ENCODE data around the gene DDX1. TPM values are rescaled to one million over a fixed set of nuclear protein-coding genes. Genes with fewer than 3 reads are reported as not detected.

Gene DDX1
- total RNA-seq, 1 donor from 2014 or later = 81.3 TPM

DNA sequence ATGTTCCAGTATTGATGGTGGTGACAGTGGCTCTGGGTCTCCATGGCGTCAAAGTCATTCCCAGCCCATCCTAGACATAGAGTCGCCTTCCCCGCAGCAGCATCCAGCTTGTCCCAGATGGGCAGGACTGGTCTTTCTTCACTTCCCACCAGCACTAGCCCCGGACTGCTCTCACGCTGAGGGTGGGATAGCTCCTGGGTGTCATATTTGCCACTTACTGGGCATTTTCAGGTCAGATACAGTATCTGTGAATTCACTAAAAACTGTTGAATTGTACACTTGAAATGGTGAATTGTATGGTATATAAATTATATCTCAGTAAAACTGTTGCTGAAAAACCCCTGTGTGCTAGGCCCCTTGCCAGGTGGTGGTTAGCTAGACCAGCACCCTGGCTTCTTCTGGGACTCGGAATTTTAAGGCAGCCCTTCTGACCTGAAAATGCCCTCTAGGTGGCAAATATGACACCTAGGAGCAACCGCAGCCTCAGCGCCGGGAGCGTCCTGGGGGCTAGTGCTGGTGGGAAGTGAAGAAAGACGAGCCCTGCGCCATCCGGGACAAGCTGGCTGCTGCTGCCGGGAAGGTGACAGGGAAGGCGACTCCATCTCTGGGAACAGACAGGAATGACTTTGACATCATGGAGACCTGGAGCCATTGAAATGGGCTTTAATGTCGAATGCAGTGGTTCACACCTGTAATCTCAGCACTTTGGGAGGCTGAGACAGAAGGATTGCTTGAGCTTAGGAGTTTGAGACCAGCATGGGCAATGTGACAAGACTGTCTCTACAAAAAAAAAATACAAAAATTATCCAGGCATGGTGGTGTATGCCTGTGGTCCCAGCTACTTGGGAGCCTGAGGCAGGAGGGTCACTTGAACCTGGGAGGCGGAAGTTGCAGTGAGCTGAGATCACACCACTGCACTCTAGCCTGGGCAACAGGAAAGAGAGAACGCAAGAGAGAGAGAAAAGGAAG, 56.2 kb downstream of the DDX1 start:
- FAIRE-seq (no peak), DNase-seq (ENCODE audit: low read depth) (no peak)
- Histone ChIP-seq H3K27me3 (ENCODE audit: control insufficient read depth, insufficient read depth, low read length) (peaks cover 2% of the 10 kb centered on the region), H3K36me3 (ENCODE audit: control insufficient read depth, insufficient read depth, low read length) (no peaks in the 10 kb centered on the region), H3K4me3 (ENCODE audit: low read depth, low read length) (no peak overlapping the region)
- TF ChIP-seq, protein P1, sequence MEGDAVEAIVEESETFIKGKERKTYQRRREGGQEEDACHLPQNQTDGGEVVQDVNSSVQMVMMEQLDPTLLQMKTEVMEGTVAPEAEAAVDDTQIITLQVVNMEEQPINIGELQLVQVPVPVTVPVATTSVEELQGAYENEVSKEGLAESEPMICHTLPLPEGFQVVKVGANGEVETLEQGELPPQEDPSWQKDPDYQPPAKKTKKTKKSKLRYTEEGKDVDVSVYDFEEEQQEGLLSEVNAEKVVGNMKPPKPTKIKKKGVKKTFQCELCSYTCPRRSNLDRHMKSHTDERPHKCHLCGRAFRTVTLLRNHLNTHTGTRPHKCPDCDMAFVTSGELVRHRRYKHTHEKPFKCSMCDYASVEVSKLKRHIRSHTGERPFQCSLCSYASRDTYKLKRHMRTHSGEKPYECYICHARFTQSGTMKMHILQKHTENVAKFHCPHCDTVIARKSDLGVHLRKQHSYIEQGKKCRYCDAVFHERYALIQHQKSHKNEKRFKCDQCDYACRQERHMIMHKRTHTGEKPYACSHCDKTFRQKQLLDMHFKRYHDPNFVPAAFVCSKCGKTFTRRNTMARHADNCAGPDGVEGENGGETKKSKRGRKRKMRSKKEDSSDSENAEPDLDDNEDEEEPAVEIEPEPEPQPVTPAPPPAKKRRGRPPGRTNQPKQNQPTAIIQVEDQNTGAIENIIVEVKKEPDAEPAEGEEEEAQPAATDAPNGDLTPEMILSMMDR (IDR thresholded peaks at IDR 0.05; ENCODE audit: insufficient read depth, low read length, severe bottlenecking) = no peak

DNA sequence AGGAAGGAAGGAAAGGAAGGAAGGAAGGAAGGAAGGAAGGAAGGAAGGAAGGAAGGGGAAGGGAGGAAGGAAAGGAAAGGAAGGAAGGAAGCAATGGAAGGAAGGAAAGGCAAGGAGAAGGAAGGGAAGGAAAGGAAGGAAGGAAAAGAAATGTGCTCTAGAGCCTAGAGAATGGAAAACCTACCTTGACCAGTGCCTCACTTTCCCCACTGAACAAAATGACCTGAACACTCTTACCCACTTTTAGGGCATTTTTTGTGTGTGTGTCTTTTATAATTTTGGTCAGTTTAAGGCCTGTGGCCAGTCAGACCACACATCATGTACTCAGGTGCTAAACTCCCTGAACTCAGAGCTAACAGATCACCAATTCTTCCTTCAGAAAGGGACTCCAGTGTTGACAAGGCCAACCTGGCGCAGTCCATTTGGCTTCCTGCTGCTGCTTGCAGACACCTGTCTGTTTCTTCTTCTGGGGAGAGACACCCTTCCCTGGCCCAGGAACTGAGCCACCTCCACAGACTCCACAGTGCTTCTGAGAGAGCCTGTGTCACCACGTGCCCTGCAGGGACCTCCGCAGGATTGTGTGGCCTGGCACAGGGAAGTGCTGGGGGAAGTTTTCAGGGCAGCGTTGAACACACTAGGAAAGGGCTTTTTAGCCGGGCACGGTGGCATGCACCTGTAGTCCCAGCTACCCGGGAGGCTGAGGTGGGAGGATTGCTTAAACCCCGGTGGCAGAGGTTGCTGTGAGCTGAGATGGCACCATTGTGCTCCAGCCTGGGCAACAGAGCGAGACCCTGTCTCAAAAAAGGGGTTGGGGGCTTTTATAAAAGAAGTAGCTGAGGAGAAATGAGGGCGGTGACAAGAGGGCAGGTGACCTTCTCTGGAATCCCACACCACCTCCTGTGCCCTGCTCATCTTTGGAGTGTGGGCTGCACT, 57.2 kb downstream of the DDX1 start:
- DNase-seq (ENCODE audit: low read depth) = no peak
- TF ChIP-seq, protein P1 (IDR thresholded peaks at IDR 0.05; ENCODE audit: insufficient read depth, low read length, severe bottlenecking) = no peak
- peak; percentile 84 for FAIRE-seq
- no peaks in the 10 kb centered on the region for H3K36me3 ChIP-seq (ENCODE audit: control insufficient read depth, insufficient read depth, low read length)
- H3K27me3 ChIP-seq (ENCODE audit: control insufficient read depth, insufficient read depth, low read length) = peaks cover 2% of the 10 kb centered on the region
- no peak overlapping the region for H3K4me3 ChIP-seq (ENCODE audit: low read depth, low read length)

DNA sequence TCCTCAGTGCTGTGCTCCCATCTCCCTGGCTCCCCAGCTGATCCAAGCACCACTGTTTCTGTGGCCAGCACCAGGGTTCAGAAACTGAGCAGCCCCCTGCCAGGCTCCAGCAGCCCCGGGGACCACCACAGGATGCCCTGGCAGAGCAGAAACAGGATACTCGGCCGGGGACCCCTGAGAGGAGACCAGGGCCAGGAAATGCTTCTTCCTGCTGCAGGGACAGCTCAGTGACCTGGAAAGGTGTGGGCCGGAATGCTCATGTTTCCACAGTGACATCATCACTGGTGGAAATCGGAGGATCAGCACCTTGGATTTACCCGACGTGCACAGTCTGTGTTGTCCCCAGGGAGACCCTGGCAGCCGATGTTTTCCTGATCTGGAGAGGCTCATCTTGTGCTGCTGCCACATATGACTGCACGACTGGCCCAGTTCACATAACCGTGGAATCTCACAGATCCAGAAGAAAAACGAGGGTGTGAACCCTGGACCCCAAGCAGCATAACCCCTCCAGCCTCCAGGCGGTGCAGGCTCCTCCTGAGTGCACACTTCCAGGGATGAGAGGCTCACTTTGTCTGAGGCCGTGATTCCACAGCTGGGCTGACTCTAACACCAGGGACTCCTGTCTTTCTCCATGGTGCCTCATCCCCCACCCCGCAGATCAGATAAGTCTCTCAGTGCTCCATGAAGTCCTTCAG, 58.0 kb downstream of the DDX1 start:
- Histone ChIP-seq H3K4me3 (ENCODE audit: low read depth, low read length) (no peak overlapping the region), H3K27me3 (ENCODE audit: control insufficient read depth, insufficient read depth, low read length) (peaks cover 2% of the 10 kb centered on the region), H3K36me3 (ENCODE audit: control insufficient read depth, insufficient read depth, low read length) (no peaks in the 10 kb centered on the region)
- DNase-seq (ENCODE audit: low read depth) (no peak), FAIRE-seq (no peak)
- TF ChIP-seq, protein P1 (IDR thresholded peaks at IDR 0.05; ENCODE audit: insufficient read depth, low read length, severe bottlenecking) = no peak

DNA sequence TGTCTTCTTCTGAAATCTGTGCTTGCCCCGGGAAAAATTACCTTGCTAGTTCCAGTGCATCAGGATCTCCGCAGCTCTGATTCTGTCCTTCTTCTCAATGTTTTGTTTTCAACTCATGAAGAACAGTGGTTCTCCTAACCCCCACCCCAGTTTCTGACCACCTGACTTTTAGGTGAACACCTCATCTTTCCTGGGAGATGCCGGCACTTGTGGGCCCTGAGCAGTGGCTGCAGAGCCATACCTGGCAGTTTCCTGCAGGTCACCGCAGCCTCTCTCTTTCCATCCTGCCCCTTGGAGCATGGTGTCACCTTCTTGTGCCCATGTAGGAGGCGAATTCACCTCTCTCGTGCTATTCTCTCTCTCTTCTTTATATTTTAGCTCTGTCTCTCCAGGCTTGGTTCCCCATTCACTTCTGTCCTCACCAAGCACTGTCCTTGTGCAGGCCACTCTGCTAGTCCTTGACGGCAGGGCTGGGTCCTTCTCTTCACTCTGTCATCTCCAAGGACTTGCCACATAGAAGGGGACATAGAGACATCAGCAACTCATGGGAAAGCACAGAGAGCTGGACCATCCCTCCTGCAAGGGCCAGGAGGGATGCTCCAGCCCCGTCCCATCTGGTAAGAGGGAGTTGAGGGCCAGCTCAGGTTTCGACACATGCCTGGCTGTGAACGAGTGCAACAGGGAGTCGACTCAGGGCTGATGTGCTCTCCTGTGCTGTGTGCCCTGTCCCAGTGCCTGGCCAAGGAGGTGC, 59.1 kb downstream of the DDX1 start:
- TF ChIP-seq, protein P1 (IDR thresholded peaks at IDR 0.05; ENCODE audit: insufficient read depth, low read length, severe bottlenecking) = no peak
- DNase-seq (ENCODE audit: low read depth) = no peak

DNA sequence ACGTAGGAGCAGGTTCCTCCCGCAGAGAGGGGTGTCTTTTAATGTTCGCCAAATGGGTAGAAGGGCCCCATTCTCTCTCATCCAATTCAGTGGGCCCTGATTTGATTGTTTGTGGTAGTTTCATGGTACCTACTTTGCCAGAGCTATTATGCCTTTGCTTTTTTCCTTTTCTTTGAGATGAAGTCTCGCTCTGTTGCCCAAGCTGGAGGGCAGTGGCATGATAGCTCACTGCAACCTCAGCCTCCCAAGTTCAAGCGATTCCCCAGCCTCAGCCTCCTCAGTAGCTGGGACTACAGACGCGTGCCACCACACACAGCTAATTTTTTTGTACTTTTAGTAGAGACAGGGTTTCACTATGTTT, 59.7 kb downstream of the DDX1 start:
- Histone ChIP-seq H3K27me3 (ENCODE audit: control insufficient read depth, insufficient read depth, low read length) (no peaks in the 10 kb centered on the region), H3K4me3 (ENCODE audit: low read depth, low read length) (no peak overlapping the region), H3K36me3 (ENCODE audit: control insufficient read depth, insufficient read depth, low read length) (no peaks in the 10 kb centered on the region)
- no peak for DNase-seq (ENCODE audit: low read depth)
- FAIRE-seq = peak; percentile 47
- TF ChIP-seq, protein P1 (IDR thresholded peaks at IDR 0.05; ENCODE audit: insufficient read depth, low read length, severe bottlenecking) = no peak

More for the DNA sequence above, 59.1 kb downstream of the DDX1 start:
- H3K27me3 ChIP-seq (ENCODE audit: control insufficient read depth, insufficient read depth, low read length) = no peaks in the 10 kb centered on the region
- H3K4me3 ChIP-seq (ENCODE audit: low read depth, low read length) = no peak overlapping the region
- no peak for FAIRE-seq
- H3K36me3 ChIP-seq (ENCODE audit: control insufficient read depth, insufficient read depth, low read length) = no peaks in the 10 kb centered on the region
